ELF-1 (cell line): Measurements from ENCODE around the gene ITPR1.

Experiments used
- DNase-seq: peaks from one replicate; pipeline ENCODE4 v3.0.0-alpha.2; 2016; ENCODE audit warnings: low read depth, low spot score

ITPR1 gene

GRCh38 chr3:4774531-4774930 lies 281.4 kb downstream of the ITPR1 start:
- DNase-seq = no peak

- no peak for DNase-seq
Observed at GRCh38 chr3:4776399-4776979, 283.3 kb downstream of the ITPR1 start.

DNA sequence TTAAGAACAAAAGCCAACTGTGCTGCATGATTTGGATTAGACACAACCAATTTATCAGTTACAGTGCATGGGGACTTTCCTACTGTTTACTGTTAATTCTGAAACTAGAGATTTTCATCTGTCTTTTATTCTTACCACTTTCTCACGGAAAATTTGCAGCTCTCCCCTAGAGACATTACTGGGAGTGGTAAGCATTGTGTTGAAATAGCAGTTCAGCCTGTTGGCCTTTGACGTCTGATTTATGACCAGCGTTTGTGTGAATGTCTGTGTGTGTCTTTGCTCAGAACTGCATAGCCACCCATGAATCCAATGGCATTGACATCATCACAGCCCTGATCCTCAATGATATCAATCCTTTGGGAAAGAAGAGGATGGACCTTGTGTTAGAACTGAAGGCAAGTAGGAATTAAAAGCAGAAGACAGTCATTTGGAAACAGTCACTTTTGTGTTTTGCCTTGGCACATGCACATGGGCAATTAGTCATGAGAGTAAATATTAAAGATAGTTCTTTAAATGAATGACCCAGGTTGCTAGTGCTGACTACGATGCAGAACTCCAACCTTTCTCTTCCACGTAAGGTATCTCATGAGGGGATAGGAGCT lies 283.9 kb downstream of the ITPR1 start:
- no peak for DNase-seq

- no peak for DNase-seq
Observed at GRCh38 chr3:4778119-4778518, 285.0 kb downstream of the ITPR1 start.

GRCh38 chr3:4778740-4779139 lies 285.6 kb downstream of the ITPR1 start:
- DNase-seq = no peak

- DNase-seq = no peak
Observed at GRCh38 chr3:4780545-4780957, 287.4 kb downstream of the ITPR1 start.

DNA sequence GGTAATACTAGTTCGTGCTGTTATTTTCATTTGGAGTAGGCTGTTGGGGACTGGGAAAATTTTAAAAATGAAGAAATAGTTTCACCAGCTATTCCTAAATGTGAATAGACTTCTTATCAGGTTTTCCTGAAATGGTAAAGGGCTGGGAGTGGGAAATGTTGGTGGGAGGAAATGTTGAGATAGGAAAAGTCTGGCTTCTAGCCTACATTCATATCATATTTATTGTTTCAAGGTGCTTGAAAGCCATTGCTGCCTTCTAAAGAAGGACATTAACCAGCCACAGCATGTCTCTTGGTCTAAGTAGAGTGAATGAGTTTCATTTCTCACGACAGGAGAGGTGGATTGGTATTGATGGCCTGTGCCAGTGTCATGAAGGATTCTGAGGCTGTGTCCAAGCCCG lies 288.9 kb downstream of the ITPR1 start:
- DNase-seq = no peak

DNA sequence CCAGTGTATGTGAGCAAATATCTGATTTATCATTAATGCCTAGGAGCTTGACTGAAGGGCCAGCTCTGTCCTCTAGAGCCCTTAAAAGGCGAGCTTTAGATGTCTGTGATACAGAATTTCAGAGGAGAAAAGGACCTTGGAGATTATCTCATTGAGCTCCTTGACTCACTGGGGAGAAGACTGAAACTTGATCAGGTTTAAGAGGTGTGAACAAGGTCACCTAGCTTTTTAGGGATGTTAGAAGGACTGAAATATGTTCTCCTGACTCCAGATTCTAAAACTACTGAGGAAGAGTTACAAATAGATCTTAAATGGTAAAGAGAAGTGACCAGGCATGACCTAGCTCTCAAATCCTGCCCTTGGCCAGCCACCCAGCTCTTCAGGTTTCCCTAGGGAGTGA lies 292.4 kb downstream of the ITPR1 start:
- no peak for DNase-seq

- DNase-seq = no peak
Observed at GRCh38 chr3:4786431-4786830, 293.3 kb downstream of the ITPR1 start.

GRCh38 chr3:4791358-4791757 lies 298.2 kb downstream of the ITPR1 start:
- DNase-seq = no peak

GRCh38 chr3:4793311-4793710 lies 300.2 kb downstream of the ITPR1 start:
- DNase-seq = no peak

DNA sequence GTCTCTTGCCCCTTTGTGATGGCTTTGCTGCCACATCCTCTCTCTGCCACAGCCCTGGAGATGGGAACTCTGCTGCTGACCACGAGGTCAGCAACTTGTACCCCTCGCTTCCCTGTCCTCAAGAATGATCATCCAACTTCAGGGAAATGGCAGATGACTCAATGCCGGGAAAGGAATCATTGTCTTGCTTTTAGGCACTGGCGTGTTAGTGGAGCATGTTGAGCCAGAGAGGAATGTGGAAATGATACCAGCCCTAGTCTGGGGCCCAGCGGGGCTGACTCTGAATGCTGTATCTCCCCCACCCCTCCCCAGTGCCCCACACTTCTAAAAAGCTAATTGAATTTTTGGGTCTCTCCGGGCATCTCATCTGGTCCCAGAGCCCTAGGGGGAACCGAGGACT lies 301.2 kb downstream of the ITPR1 start:
- no peak for DNase-seq

DNA sequence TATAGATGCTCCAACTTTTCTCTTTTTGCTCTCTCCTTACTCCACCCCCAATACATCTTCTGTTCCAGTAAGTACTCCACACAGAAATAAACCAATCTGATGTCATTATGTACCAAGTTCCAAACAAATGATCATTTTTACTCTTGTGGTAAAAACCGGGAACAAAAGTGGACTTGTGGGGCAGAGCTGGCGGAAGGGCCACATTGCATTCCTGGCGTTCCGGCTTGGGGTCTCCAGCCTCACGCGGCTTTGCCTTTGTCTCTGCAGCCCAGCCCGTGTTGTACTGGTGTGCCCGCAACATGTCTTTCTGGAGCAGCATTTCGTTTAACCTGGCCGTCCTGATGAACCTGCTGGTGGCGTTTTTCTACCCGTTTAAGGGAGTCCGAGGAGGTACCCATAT lies 301.6 kb downstream of the ITPR1 start:
- no peak for DNase-seq

DNA sequence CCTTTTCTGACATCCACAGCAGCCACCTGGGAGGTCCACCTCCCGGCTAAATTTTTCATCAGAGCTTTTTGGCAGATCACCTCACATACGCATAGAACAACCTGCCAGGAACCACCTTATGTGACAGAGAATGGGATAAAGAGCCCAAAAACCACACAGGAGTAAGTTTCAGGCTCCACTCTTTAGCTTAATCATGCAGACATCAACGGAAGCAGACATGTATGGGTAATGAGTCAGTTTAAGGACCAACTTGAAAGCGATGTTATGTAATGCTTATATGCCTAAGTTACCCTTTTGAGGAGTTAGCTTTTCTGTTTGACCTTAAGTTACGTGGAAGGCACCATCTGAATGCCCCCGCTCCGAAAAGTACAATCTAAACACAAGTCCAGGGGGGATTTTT lies 302.8 kb downstream of the ITPR1 start:
- DNase-seq = no peak

- no peak for DNase-seq
Observed at GRCh38 chr3:4797201-4797705, 304.1 kb downstream of the ITPR1 start.

DNA sequence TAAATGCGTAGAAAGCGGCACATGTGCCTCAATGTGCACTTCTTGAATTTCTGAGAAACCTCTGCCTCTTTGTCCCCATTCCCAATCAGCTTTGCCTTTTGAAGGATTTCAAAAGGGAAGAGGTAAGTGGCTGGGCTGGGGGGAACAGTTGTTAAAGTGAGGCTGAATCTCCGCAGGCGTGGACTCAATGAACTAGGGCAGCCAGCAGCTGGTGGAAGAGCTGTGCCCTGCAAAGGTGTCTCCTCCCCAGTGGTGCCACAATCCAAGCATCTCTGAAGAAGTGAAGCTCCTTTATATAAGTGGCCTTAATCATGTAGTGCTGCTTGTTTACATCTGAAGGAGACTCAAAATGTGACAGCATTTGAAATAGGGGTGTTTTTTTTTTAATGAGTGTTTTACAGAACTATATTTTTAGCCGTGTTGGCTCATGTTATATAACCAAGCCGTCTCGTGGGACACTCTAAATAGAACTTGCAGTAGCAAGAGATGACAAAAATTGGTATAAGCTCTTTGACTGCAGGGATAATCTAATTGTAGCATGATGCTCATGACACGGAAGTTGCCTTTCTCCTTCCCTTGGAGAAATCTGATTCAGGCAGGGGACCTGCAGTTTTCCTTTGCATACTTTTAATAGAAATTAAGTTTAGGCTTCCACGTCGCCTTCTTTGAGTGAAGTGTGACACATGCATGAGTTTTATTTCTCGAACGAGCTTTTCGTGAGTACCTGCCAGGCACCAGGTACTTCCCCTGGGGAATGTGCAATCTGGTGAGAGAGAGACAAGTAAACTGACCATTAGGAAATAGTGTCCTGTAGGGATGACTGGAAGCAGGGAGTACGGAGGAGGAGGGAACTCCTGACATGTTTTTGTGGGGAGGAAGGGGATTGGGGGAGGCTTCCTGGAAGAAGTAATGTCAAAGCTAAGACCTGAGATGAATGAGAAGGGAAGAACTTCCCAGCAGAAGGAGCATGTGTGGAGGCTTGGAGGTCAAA lies 306.4 kb downstream of the ITPR1 start:
- DNase-seq = no peak

GRCh38 chr3:4800595-4800994 lies 307.4 kb downstream of the ITPR1 start:
- no peak for DNase-seq

DNA sequence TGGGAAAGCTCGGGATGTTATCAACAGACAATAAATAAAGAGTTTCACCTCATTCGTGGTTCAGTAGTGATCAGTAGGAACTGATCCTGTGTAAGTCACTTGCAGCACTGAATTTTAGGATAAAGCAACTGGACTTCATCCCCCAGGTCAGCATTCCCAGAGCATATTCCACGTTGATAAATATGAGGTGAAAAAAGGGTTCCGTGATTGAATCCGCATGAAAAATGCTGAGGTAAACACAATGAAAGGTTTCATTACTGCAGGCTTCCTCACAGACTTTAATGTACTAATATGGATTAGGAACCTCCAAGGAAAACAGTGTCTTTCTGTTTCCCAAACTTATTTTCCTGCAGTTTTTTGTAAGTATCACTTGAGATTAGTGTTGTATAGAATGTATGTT lies 308.7 kb downstream of the ITPR1 start:
- no peak for DNase-seq

DNA sequence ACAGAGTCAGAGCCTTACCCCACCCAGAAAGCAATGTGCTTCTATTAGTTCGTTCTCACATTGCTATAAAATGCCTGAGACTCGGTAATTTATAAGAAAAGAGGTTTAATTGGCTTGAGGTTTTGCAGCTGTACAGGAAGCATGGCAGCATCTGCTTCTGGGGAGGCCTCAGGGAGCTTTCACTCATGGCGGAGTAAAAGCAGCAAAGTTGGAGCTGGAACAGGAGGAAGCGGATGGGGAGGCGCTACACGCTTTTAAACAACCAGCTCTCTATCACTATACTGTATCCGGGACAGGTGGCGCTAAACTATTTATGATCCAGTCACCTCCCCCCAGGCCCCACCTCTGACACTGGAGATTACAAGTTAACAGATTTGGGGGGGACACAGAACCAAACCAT lies 309.8 kb downstream of the ITPR1 start:
- no peak for DNase-seq

- no peak for DNase-seq
Observed at GRCh38 chr3:4804161-4805058, 311.3 kb downstream of the ITPR1 start.

DNA sequence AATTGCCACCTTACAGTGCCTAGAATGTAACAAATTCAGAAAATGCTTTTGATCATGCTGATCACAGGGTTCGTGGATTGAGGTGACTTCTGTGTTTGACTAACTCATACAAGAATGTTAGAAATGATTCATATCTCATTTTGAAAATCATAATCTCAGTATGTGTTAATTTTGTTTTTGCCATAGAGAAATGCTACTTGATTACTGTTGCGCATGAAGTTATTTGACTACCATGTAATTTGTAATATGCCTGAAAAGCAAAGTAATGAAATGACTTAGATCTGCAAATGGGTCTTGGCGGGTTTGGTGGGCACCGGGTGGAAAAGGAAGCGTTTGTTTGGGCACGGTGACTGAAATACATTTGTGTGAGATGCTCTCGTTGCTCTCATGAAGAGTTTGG lies 312.5 kb downstream of the ITPR1 start:
- DNase-seq = no peak
